Brain microvascular endothelial cell (primary cell): ENCODE data around the gene FAM219A.
A peak's percentile ranks its signal among the peaks of the same experiment; 100 is the strongest.

ENCODE experiments used
- DNase-seq: peaks from one replicate; pipeline ENCODE4 v3.0.0-alpha.2; 2020
- H3K27ac ChIP-seq: fragments of 250-450 bp; sonication (Bioruptor Pico); 2 replicates; pipeline ENCODE4 v1.5.1; 2020; ENCODE audit warnings: mild to moderate bottlenecking, moderate library complexity
- H3K27me3 ChIP-seq: fragments of 250-450 bp; sonication (Bioruptor Pico); replicated peaks from 2 replicates; pipeline ENCODE4 v1.5.1; 2020; ENCODE audit warnings: mild to moderate bottlenecking
- H3K36me3 ChIP-seq: fragments of 250-450 bp; sonication (Bioruptor Pico); replicated peaks from 2 replicates; pipeline ENCODE4 v1.5.1; 2020; ENCODE audit warnings: mild to moderate bottlenecking
- H3K4me3 ChIP-seq: 2 replicates; pipeline ENCODE4 v1.5.1; 2011; ENCODE audit warnings: low read depth, mild to moderate bottlenecking, control low read depth, low read length, moderate library complexity
- in situ Hi-C: cut with HindIII; loops from 2 replicates; pipeline ENCODE4 v1.10.0; 2017; ENCODE audit warnings: low sequenced_read_pairs, low pct_ligation_motif_present
- TF ChIP-seq, protein P1 (sequence below): IDR thresholded peaks from 2 replicates; pipeline ENCODE4 v1.5.1; 2011; ENCODE audit warnings: low read depth, mild to moderate bottlenecking, moderate library complexity, low read length, control low read depth, inconsistent platforms; ENCODE audit errors: missing control alignments

FAM219A gene, protein sequence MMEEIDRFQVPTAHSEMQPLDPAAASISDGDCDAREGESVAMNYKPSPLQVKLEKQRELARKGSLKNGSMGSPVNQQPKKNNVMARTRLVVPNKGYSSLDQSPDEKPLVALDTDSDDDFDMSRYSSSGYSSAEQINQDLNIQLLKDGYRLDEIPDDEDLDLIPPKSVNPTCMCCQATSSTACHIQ

DNA sequence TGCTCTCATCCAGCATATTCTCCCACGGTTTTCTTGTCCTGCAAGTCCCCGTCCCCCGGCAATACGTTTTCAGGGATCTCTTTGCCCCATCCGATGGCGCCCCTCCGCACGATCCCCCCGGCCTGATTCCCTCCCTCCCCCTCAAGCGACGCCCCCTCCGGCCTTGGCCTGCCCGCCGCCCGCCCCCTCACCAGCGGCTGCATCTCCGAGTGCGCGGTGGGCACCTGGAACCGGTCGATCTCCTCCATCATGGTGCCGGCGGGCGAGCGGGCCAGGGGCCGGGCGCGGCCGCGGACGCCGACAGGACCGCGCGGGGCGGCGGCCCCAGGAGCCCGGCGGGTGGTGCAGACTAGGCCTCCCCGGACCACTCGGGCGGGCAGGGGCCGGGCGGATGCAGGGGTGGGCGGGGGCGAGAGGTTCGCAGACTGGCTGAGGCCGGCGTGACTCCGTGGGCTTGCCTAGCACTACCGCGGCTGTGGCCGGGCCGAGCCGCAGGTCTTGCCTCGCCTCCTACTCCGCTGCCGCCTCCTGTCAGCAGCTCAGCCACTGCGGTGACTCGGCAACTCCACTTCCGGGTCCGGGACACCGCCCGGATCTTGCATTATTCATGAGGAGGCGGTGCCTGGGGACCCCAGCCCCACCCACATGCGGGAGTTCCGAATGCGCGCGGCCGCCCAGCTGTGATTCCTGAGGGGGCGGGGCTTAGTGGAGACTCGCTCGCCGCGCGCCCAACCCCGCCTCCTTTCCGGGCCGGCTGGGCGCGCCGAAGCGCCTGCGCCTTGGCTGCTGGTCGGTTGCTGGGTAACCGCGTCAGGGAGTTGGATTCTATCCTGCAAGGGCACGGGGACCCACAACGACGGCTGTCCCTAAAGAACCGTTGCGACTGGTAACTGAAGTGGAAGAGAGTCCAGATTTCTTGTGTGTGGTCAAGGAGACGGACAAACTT, at the start of gene FAM219A, which contains the start of gene DNAI1:
TSS of gene FAM219A (minus strand) at position 558 of the 946 bp plus-strand sequence. CDS start at position 251, 307 bp downstream.
TSS of gene DNAI1 (plus strand) at position 793 of the 946 bp plus-strand sequence. CDS start 201 bp downstream, outside the sequence.
- Histone ChIP-seq H3K27me3 (no peaks in the 10 kb centered on the region), H3K36me3 (no peaks in the 10 kb centered on the region), H3K4me3 (peak within 1 kb of the TSS; percentile 82), H3K27ac (peak within 1 kb of the TSS; percentile 57)
- peak; percentile 97 for DNase-seq
- in situ Hi-C loops = no loop called here
- TF ChIP-seq, protein P1, sequence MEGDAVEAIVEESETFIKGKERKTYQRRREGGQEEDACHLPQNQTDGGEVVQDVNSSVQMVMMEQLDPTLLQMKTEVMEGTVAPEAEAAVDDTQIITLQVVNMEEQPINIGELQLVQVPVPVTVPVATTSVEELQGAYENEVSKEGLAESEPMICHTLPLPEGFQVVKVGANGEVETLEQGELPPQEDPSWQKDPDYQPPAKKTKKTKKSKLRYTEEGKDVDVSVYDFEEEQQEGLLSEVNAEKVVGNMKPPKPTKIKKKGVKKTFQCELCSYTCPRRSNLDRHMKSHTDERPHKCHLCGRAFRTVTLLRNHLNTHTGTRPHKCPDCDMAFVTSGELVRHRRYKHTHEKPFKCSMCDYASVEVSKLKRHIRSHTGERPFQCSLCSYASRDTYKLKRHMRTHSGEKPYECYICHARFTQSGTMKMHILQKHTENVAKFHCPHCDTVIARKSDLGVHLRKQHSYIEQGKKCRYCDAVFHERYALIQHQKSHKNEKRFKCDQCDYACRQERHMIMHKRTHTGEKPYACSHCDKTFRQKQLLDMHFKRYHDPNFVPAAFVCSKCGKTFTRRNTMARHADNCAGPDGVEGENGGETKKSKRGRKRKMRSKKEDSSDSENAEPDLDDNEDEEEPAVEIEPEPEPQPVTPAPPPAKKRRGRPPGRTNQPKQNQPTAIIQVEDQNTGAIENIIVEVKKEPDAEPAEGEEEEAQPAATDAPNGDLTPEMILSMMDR = no peak

DNA sequence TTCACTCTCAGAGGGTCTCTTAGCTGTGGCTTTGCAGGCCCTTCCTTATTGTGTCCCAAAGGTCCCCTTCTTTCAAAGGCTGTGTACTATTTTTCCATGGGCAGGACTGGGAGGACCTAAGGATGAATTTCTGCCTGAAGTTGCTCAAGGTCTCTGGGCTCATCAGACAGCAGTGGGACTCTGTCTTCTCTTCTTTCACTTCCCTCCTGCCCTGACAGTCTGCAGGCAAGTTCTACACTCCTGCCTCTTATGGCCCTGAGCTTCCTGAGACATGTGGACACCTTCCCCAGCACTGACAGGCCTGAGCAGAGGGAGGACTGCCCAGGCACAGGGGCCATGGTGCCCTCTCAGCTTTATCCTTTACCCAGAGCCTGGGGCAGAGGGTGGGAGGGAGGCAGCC, 49.6 kb upstream of the FAM219A start:
- in situ Hi-C loops = no loop called here
- Histone ChIP-seq H3K4me3 (no peak overlapping the region), H3K27me3 (peaks cover 7% of the 10 kb centered on the region), H3K36me3 (no peaks in the 10 kb centered on the region), H3K27ac (no peak overlapping the region)
- TF ChIP-seq, protein P1 = no peak
- DNase-seq = no peak

DNA sequence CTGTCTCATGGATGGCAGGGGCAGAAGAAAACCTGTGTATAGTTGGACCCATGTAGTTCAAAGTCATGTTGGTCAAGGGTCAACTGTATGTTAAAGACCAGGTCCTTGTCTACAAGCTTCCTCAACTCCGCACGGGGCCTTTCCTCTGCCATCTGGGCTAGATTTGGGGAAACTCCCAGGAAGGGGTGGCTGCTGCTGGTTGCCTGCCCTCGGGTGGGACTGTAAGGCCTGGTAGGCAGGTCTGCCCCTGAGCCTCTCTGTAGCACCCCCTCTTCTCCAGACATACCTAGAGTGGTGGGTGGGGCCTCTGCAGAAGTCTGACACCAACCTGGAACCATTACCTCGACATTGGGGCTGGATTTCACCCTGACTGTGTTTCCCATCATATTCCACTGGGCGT, 49.2 kb upstream of the FAM219A start:
- TF ChIP-seq, protein P1 = no peak
- Histone ChIP-seq H3K27me3 (peaks cover 7% of the 10 kb centered on the region), H3K4me3 (no peak overlapping the region), H3K36me3 (no peaks in the 10 kb centered on the region), H3K27ac (no peak overlapping the region)
- DNase-seq = no peak
- in situ Hi-C loops = no loop called here

DNA sequence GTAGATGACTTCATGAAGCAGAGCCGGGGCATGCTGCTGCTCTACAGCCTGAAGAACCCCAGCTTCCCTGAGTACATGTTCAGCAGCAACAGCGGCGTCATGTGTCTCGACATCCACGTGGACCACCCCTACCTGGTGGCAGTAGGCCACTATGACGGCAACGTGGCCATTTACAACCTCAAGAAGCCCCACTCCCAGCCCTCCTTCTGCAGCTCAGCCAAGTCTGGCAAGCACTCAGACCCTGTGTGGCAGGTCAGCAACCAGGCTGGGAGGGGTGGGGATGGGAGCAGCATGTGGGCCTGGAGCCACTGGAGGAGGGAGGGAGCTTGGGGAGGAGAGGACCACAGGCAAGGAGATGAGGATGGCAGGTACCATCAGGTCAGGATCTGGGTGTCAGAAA, 48.3 kb upstream of the FAM219A start:
- Histone ChIP-seq H3K27ac (no peak overlapping the region), H3K4me3 (no peak overlapping the region), H3K27me3 (peaks cover 7% of the 10 kb centered on the region), H3K36me3 (no peaks in the 10 kb centered on the region)
- in situ Hi-C loops = no loop called here
- no peak for DNase-seq
- TF ChIP-seq, protein P1 = no peak

DNA sequence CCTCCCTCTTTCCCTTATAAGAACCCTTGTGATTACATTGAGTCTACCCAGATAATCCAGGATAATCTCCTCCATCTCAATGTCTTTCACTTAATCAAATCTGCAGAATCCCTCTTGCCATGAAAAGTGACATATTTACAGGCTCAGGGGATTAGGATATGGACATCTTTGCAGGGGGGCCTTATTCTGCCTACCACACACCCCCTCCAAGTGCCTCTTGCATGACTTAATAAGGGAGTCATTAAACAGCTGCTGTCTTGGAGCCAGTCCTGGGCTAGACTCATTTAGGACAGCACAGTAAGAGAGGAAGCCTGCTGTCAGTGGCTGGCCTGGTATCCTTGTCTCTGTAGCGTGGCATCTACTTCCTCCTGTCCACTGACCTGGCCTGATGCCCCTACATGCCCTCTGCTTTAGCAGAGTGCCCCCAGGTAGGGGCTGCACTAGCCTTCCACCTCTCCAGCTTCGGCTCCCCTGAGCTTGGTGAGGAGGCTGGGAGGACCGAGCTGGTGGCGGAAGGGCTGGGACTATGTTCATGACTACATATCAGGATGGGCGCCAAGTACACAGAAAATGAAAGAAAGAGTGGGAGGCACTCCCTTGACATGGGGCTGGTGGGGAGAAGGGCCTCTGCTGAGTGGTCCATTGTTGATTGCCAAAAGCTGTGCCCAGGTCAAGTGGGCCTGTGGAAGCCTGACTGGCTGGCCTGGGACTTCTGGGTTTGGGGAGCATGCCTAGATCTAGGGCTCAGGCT, 47.2 kb upstream of the FAM219A start:
- Histone ChIP-seq H3K27me3 (peaks cover 7% of the 10 kb centered on the region), H3K27ac (no peak overlapping the region), H3K36me3 (no peaks in the 10 kb centered on the region), H3K4me3 (no peak overlapping the region)
- TF ChIP-seq, protein P1 = no peak
- DNase-seq = no peak
- in situ Hi-C loops = no loop called here
